ENCODE data around the gene HLCS. TPM values are rescaled to one million over a fixed set of nuclear protein-coding genes. Genes with fewer than 3 reads are reported as not detected.
"Not testable (repeated sequence)": the region's sequence is repeated elsewhere in the genome, so short reads cannot be mapped to it uniquely, and the experiment has no call there.

The HLCS gene
- total RNA-seq, 1 donor from 2014 or later: 15.0 TPM

DNA sequence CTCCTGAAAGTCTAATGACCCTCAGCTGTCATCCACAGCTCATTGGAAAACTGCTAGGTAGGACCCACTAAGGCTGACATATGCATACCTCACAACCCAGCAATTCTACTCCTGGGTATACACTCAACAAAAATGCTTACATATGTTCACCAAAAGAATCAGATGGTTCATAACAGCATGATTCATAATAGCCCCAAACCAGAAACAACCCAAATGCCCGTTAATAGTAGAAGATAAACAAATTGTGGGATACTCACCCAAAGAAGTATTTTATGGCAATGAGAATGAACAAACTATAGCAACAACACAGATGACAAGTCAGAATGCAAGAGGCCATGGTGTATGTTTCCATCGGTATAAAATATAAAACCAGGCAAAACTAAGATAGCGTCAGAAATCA, 124.6 kb downstream of the HLCS start:
- DNase-seq (ENCODE audit: low spot score) (no peak), ATAC-seq (no peak)
- intact Hi-C loops (cut with DNase I): no loop called here

DNA sequence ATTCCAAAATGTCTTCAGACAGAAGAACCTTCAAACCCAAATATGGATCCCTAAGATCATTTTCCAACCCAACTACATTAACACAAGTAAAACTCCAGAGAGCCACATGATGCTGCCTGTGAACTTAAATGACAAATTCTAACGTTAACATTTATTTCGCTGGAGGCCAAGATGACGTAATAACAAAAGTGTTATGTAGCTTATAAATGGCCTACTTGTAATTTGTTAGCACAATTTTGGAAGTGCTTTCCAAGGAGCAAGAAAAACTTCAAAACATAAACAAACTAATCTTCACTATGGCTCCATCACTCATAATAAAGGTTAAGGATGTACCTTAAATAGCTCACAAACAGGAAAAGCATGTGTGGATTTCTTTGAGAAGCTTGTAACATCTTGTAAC, 126.7 kb downstream of the HLCS start:
- DNase-seq (ENCODE audit: low spot score): no peak
- ATAC-seq: no peak
- intact Hi-C loops (cut with DNase I): no loop called here

DNA sequence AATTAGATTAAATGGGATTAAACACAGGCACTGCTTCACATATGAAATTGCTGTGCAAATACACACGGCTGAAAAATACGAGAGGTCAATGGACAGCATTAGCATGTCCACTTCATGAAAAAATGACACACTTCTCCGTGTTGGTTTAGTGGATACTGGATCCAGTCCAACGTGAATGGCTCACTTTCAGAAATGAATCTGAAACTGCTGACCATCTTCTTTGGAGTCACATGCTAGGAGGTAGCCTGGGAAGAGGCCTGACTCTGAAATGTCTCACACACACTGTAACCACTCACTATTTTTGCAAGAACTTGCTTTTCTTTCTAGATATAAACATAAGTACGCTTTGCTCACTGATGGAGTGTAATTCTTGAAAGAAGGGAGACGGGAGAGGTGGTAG, 127.3 kb downstream of the HLCS start:
- no peak for ATAC-seq
- intact Hi-C loops (cut with DNase I): no loop called here

DNA sequence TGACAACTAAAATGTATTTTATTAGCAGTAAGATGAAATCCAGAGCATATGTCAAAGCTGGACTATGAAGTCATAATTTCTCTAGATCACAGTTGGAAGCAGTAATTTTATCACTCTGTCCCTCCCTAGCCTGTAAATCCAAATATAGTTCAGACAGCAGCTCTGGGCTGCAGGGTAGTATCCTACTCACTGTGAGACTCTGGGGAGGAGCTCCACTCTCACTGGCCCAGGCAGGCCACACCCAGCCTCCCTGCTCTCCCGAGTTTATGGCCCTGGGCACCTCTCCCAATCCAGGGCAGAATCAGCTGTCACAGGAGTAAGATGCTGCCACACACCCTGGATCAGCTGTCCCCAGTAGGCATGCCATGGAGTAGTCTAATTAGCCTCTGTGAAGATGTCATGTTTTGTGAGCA, 131.1 kb downstream of the HLCS start:
- ATAC-seq (no peak), DNase-seq (ENCODE audit: low spot score) (no peak)
- intact Hi-C loops (cut with DNase I): no loop called here

More for the DNA sequence above, 127.3 kb downstream of the HLCS start:
- DNase-seq (ENCODE audit: low spot score): no peak

DNA sequence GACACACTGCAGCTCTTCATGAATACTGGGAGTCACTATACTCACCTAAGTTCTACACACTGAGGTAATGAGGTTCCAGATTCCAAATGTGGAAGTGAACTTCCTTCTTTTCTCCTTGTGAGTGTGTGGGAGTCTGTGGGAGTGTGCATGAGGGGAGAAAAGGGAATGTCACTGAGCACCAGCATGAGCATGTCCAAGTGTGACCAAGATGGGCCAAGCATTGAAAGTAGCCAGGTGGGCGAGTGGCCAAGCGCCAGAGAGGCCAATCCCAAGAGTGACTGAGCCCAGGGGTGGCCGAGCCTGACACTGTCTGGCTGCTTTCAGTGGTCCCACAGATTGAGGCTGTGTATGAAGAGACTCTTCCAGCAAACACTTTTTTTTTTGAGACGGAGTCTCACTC, 132.3 kb downstream of the HLCS start:
- intact Hi-C loops (cut with DNase I): no loop called here
- no peak for ATAC-seq
- DNase-seq (ENCODE audit: low spot score): no peak

DNA sequence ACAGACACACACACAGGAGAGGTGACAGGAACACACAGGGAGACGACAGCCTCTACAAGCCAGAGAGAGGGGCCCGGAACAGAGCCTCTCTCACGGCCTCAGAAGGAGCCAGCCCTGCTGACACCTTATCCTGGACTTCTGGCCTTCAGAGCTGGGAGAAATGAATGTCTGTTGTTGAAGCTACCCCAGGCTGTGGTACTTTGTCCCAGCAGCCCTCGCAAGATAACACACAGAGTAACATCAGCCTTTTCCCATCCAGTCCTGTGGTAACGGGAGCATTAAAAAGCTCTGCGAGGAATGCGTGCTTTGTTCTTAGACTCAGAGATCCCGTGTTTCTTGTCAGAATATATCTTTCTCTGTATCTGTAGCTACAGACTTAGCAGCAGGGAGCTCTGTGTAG, 136.4 kb downstream of the HLCS start:
- no peak for DNase-seq (ENCODE audit: low spot score)
- intact Hi-C loops (cut with DNase I): no loop called here
- ATAC-seq: no peak

DNA sequence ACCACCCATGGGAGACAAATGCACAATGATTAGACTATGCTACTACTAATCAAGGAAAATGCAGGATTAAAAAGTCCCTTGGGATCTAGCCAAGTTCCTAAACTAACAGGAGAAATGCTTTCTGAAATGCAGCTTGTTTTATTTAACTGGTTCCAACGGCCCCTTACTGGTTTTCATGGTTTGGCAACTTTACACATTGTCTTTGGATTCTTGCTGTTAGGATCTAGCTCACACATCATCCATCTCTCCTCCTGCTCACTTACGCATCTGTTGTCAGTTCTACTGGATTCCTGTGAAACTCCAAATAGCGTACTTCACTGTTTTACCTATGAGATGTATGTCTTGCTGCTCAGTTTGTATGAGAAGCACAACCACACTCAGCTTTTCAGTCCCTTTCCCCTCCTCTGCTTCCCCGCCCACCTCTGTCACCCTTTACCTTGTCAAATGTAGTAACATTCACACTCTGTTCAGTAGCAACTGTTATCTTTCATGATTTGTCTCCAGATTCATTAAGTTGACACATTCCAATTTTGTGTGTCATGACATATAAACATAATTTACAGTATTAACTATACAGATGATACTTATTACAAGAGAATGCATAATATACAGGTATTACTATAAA, 137.5 kb downstream of the HLCS start:
- ATAC-seq: no peak
- intact Hi-C loops (cut with DNase I): no loop called here
- DNase-seq (ENCODE audit: low spot score): no peak

DNA sequence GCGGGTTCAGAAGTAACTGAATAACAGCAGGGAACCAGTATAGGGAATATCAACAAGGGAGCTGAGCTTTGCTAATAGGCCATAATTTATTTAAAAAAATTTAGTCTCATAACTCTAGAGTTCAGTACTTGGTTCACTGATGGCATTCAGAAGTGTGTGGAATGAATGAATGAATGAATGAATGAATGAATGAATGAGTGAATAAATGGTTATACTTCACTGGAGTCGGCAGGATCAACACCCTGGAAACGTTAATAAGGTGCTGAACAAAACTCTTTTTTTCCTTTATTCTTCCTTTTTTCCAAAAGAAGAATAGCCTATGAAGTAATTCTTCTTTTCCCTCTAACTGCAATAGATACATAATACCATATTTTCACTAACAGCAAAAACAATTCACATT, 138.3 kb downstream of the HLCS start:
- no peak for ATAC-seq
- no peak for DNase-seq (ENCODE audit: low spot score)
- intact Hi-C loops (cut with DNase I): no loop called here

DNA sequence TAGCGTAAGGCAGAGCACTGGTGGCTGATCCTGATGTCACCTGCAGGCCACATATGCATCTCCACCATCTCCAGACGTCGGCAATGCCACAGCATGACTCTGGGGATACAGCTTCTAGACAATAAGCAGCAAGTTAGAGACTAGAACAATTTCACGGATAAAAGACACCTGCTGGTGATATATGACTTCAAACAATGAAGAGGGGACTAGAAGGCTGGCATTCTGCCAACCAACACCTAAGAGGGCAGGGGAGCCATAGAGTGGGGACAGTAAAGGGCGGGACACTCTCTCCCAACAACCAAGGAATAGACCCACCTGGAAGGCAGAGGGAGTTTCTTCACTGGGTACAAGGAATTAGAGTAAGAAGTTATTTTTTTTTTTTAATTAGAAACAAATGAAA, 140.8 kb downstream of the HLCS start:
- ATAC-seq: no peak
- intact Hi-C loops (cut with DNase I): no loop called here

DNA sequence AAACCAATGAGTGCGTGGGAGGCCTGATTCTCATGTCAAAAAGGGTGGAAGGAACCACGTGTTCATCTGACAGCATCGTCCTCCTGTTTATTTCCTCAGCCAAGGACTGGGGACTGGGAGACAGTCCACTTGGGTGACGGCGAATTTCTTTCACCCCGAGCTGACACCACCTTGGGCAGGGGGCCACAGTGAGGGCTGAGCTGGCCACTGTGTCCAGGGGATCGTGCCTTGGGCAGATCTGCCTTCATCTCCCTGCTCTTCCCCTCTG, 145.5 kb downstream of the HLCS start:
- intact Hi-C loops (cut with DNase I): no loop called here
- ATAC-seq (no peak), DNase-seq (ENCODE audit: low spot score) (no peak)

More for the DNA sequence above, 140.8 kb downstream of the HLCS start:
- no peak for DNase-seq (ENCODE audit: low spot score)

DNA sequence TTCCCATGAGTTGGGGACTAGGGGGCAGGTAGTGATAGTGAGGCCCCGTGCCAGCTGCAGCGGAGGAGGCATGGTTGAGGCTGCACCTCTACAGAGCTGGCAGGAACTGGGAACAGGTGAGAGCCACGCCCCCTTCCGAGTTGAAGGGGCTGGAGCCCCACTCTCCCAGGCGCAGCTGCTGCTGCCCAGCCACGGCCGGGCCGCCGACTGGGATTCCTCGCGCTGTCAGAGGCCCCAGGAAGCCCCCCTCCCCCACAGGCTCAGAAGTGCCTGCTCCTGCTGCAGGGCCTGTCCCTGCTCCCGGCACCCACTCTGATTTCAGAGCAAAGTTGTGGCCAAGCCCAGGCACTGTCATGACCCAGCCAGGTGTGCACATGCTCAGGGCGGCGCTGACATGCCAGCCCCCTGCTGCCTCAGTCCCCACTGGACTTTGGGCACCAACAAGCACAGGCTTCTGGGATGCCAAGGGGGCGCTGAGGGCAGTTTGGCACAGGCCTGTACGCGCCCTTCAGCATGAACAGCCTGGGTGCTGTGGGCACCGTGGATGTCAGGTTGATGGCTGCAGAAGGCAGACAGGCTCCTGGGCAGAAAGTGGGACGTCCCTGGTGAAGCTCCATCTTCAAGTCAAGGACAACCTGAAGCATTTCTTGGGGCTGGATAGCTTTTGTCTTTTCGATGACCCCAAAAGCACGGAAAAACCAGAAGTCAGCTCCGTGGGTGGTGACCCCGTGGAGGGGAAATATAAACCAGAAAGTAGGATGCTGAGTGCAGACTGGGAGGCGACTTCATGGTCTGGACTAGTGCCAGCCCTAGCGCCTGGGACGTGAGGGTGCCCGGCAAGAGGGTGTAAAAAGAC, 146.1 kb downstream of the HLCS start:
- ATAC-seq (no peak), DNase-seq (ENCODE audit: low spot score) (no peak)

DNA sequence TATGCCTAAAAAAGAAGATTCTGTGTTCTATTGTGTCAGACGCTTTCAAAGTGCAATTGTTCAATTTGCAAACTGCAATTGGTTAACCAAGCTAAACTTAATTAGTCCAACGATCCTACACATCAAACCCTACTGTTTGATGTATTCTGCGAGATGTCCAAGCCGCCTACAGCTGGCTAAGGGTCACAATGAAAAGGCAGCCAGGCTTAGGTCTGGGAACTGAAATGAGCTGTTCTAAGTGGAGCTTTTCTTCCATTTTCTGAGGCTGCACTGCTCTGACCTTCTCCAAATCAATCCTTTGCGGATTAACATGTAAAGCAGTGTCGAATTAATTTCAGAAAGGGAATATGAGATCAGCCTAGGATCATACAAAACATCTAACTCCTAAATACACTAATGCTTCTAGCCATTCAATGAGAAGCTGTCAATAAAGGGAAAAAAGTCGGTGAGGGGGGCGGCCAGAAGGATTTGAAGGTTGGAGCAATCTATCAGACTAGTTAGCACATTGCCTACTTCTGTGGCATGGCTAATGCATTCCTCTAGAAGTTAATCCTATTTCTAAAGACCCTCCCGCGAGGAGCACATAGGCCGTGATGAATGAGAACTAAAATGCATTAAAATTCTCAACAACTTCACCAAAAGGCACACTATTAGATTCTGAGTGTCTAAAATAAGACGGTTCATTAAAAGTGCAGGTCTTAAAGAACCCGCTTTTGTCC, 148.6 kb downstream of the HLCS start:
- DNase-seq (ENCODE audit: low spot score) (no peak), ATAC-seq (no peak)
- intact Hi-C loops (cut with DNase I): no loop called here

More for the DNA sequence above, 146.1 kb downstream of the HLCS start:
- intact Hi-C loops (cut with DNase I): no loop called here

DNA sequence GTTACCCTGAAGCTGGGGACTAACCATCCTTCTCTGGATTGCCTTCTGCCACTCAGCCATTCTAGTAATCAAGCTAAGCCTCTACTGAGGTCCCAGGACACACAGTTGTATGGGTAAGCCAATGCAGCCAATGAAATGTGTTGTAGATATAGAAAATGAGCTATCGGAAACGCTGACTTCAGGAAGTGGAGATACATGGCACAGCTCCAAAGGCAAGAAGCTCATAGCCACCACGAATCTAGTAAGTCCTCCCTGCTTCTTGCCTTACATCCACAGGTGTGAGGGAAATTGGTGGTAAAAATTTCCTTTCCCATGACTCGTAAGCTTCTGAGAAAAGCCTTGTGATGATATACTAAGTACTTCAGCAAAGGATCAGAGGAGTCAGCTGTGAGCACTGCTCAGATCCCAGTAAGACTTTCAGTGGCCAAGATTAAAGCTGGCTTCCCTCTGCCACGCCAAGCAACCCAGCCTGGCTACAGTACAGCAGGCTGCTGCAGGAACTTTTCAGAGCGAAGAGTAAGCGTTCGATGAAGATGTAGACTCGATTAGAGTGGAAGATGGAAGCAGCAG, 149.8 kb downstream of the HLCS start:
- intact Hi-C loops (cut with DNase I): no loop called here
- DNase-seq (ENCODE audit: low spot score): no peak
- no peak for ATAC-seq

DNA sequence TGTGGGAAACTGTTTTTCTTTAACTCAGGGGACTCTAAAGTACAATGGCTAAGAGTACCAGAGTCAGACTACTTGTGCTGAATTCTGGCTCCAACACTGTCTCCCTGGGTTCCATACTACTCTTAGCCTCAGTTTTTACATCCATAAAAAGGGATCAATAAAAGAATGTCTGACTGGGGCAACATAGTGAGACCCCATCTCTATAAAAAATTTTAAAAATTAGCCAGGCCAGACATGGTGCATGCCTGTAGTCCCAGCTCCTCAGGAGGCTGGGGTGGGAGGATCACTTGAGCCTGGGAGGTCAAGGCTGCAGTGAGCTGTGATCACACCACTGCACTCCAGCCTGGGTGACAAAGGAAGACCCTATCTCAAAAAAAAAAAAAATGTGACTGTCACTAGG, 150.4 kb downstream of the HLCS start:
- ATAC-seq; DNase-seq (ENCODE audit: low spot score); intact Hi-C loops (cut with DNase I): not testable (repeated sequence)

DNA sequence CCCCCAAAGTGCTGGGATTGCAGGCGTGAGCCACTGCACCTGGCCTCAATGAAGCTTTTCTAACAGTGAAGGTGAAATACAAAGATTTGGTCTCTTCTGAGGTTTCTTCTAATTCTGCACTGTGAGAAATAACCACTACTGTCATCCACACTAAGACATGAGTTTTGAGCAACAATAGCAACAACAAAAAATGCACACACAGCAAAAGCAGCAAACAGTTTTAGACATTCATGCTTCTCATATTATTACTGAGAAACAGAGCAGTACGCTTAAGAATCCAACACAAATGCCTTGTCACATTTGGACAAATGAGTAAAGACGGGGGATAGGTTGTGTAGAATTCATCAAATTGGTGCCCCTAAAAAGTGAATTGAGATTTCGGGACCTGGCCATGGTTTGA, 151.2 kb downstream of the HLCS start:
- DNase-seq (ENCODE audit: low spot score): no peak
- intact Hi-C loops (cut with DNase I): no loop called here
- ATAC-seq: no peak

DNA sequence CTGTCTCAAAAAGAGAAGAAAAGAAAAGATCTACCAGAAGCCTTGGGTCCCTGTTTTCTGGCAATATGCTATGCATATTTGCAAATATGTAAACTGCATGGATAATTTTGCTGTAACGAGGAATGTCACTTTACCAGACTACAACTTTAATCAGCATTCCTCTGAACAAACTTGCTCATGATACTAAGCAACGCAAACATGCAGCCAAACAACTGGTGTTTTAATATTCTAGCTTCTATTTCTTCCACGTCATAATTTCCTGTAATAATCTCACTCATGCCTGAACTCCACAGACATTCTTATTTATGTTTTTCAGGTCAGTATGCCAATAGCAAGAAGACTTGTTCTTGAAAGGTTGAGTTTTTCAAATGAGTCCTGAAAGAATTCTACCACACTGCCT, 153.4 kb downstream of the HLCS start:
- intact Hi-C loops (cut with DNase I): no loop called here
- ATAC-seq (no peak), DNase-seq (ENCODE audit: low spot score) (no peak)

DNA sequence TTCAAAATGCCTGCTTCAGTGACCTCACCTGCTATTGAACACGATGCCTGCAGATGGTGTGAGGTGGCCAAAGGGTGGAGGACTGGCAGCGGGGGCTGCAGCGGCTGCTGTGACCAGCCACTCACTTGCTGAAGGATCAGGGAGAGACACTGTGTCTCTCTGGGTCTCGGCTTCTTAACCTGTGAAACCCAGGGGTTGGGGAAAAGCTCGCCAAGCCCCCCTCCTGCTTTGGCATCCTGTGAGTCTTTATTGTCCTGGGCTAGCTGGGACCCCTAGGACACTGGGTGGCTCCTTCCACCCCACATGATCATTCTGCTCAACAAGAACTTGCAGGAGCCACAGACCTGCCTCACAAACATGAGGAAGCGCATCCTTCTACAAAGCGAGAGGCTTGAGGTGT, 154.7 kb downstream of the HLCS start:
- DNase-seq (ENCODE audit: low spot score): no peak
- no peak for ATAC-seq
- intact Hi-C loops (cut with DNase I): no loop called here

DNA sequence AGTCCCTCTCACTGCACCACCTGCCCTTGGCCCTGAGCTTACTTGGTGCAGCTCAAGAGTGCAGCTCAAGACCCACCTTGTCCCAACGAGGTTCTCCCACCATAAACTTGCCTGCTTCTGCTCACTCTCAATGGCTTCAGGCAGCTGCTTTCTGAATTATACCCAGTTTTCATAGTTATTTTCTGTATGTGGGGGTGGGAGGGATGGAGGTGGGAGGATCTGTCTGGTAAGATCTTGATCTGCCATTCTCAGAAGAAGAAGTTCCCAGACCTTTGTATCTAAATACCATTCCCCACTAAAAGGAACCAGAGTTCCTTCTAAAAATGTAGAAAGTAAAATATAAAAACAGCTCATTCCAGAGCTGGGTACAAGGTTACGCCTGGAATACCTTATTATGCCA, 156.0 kb downstream of the HLCS start:
- intact Hi-C loops (cut with DNase I): no loop called here
- DNase-seq (ENCODE audit: low spot score) (no peak), ATAC-seq (no peak)

DNA sequence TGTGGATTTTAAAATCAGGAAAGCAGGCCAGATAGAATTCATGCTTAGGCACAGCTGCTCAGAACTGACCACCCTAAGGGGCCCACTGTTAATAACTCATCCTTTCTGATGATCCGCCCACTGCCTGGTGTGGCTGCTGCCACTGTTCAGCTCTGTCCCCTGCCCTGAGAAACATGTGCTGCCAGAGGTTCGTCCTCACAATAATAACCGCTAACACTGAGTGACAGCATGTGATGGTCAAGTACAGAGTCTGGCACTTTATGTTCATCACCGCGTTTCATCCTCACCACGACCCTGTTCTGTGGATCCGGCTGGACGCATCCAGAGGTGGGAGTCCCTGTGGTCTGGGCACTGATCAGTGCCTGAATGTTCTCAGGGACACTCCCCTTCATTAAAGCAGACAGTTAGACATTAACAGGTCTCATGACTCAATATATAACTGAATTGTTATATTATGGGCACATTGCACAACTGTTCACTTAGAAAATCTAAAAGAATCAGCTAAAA, 159.0 kb downstream of the HLCS start:
- no peak for DNase-seq (ENCODE audit: low spot score)
- intact Hi-C loops (cut with DNase I): no loop called here
- ATAC-seq: no peak

DNA sequence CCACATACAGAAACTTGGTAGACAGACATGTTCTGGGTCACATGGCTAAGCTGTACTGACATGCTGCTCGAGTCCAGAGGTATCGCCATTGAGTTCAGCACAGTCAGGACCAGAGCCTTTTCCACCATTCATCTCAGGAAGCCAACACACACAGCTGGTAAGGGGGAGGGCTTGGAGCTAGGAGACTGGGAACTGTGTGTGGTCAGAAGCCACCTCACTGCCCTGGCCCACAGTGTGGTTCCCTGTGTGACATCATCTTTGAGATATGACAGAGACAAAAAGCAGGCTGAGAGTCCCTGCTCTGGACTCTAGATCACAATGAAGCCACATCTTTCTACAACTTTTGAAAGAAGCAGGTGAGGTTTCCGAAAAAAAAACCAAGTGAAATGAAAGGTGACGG, 160.4 kb downstream of the HLCS start:
- ATAC-seq: no peak
- intact Hi-C loops (cut with DNase I): no loop called here
- DNase-seq (ENCODE audit: low spot score): no peak

Data from sciatic nerve (tissue), 2 donors.